ENCODE data around the gene PSME1.

GRCh38 chr14:24132976-24133375, 3.0 kb upstream of the PSME1 start:
- TF ChIP-seq POLR2A (IDR thresholded peaks at IDR 0.05; ENCODE audit: low read depth, low read length) (no peak), TAF1 (IDR thresholded peaks at IDR 0.05; ENCODE audit: borderline replicate concordance, low read depth, low read length) (no peak), POLR2AphosphoS5 (IDR thresholded peaks at IDR 0.05; ENCODE audit: low read depth, low read length) (no peak)
